NCI-H226 (cell line): ENCODE data around the gene BEX3.
"Not testable (repeated sequence)": the region's sequence is repeated elsewhere in the genome, so short reads cannot be mapped to it uniquely, and the experiment has no call there.

Source experiments
- DNase-seq: peaks from one replicate; pipeline ENCODE4 v3.0.0-alpha.2; 2015

BEX3 gene

GRCh38 chrX:103384672-103385071 lies 8.3 kb downstream of the BEX3 start:
- no peak for DNase-seq

DNA sequence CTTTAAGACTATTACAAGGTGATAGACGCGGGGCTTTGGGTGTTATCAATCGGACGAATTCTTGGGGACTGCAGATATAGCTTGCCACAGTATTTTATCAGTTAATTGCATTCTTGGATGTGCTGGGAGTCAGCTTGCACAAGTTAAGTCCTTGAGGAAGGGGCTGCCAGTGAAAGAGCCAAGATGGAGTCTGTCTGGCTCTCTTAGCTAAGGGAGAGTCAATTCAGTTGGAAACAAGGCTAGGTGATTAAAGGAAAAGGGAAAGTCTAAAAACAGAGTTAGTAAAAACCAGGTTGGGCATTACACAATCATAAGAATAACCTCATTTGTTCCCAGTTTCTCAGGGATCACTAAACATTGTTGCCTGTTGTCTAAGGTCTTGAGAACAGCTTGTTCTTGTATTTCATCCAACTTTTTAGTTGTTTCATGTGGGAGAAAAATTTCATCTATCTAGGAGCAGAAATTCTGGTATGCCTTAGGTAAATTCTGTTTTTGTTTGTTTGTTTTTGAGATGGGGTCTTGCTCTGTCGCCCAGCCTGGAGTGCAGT lies 9.0 kb downstream of the BEX3 start:
- not testable (repeated sequence) for DNase-seq

DNA sequence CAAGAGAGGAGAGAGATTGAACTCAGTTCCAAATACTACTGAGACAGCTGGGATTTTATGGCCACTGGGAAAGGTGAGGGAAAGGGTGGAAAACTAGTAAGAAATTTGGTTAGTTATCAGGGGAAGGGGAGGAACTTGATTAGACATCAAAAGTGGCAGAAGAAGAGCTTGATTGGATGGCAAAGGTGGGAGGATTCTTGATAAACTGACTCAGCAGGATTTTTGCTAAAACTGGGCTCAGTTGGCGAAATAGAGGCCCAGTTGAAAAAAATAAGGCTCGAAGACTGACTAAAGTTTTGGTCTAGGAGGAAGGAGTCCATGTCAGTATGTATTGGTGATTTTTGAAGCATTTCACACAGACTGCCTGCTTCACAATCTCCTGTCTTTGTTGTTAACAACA lies 10.0 kb downstream of the BEX3 start:
- no peak for DNase-seq

- DNase-seq = no peak
These were observed 17.1 kb downstream of the BEX3 start for GRCh38 chrX:103393487-103393886.

GRCh38 chrX:103396186-103396585 lies 19.8 kb downstream of the BEX3 start:
- peak; percentile 60 for DNase-seq

GRCh38 chrX:103396660-103397059 lies 20.3 kb downstream of the BEX3 start:
- DNase-seq = no peak

GRCh38 chrX:103397707-103398106 lies 21.4 kb downstream of the BEX3 start:
- no peak for DNase-seq

- peak; percentile 64 for DNase-seq
These were observed 22.1 kb downstream of the BEX3 start for GRCh38 chrX:103398421-103398864.

DNA sequence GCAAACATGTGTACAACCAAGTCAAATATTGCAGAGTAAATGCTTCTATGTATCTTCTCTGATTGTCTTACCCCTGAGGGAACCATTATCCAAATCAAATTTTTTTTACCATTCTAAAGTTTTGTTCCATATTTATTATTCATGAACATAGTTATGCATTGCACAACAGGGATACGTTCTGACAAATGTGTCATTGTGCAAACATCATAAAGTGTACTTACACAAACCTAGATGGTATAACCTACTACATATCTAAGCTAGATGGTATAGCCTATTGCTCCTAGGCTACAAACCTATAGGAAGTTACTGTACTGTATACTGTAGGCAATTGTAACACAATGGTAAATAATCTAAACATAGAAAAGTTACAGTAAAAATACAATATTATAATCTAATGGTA lies 23.4 kb downstream of the BEX3 start:
- no peak for DNase-seq

GRCh38 chrX:103400931-103401330 lies 24.6 kb downstream of the BEX3 start:
- no peak for DNase-seq

- peak; percentile 67 for DNase-seq
These were observed 28.1 kb downstream of the BEX3 start for GRCh38 chrX:103404231-103405008.

GRCh38 chrX:103405009-103405333 lies 28.6 kb downstream of the BEX3 start:
- no peak for DNase-seq

DNA sequence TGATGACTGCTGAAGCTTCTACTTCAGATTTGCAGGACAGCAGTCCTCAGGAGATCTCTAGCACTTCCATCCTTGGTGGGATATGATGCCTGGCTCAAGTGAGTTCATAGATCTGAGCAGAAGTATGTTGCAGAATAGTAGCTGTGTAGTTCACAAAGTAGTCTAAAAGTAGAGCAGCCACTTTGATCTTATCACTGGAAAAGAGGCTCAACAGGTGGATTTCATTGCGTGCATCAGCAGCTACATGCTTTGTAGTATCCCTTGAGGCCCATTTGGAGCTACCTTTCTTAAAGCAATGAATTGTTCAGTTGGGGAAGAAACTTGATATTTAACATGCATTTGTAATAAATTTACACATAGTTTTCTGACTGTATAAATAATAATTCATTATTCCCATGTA lies 29.9 kb downstream of the BEX3 start:
- DNase-seq = no peak

- no peak for DNase-seq
These were observed 31.4 kb downstream of the BEX3 start for GRCh38 chrX:103407776-103408175.

GRCh38 chrX:103411721-103412120 lies 35.4 kb downstream of the BEX3 start:
- DNase-seq = not testable (repeated sequence)

DNA sequence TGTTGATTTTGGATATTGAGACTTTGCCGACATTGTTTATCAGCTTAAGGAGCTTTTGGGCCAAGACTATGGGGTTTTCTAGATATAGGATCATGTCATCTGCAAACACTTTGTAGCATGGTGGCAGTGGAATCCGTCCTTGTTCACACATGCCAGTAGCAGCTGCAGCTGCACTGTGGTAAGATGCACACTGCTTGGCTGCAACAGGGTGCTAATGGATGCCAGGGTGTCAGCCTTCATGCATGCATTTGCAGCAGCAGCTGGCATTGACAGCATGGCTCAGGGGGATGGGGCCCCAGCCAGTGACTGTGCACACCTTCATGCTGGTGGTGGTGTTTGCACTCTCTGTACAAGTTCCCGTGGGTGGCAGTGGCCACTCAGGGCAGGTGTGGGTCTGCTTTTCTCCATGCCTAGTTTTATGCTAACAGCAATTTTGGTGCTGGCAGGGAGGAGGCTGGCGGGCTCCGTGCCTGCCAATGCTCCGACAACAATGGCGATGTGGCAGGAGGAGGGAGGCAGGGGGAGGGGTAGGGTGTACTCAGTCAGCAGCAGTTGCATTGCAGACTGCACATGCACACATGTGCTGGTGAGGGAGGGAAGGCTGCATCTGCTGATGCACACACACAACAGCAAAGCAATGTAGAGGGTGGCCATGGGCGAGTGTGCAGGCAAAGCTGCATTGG lies 37.5 kb downstream of the BEX3 start:
- DNase-seq = no peak

DNA sequence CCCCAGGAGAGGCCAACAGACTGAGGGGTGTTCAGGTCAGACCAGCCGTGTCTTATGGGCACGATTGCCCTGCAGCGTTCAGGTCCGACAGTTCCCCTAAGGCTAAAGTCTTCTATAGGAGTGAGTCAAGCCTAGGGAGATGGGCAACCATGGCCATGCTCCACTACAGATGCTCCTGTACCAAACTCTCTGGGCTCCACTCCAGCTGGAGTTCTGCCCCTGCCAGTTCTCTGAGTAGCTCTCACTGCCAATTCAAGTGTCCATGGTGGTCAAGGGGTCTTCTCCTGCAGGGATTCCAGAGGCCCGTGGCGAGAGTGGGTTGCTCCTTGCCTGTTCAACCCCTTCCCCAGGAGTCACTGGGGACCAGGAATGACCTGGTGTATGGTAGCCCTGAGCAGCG lies 38.2 kb downstream of the BEX3 start:
- no peak for DNase-seq

GRCh38 chrX:103415068-103415467 lies 38.7 kb downstream of the BEX3 start:
- DNase-seq = no peak

- DNase-seq = no peak
These were observed 39.2 kb downstream of the BEX3 start for GRCh38 chrX:103415528-103415927.

DNA sequence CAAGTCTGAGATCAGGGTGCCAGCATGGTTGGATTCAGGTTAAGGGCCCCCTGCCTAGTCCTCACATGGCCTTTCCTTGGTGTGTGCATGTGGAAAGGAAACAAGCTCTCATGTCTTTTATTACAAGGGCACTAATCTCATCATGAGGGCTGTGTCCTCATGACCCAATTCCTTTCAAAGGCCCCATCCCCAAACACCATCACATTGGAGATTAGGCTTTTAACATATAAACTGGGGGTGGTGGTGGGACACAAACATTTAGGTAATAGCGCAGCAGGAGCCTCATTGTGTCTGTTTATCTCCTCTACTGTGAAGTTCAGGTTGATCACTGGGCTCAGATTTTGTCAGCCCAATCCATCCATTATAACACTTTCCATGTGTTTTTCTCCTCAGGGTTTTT lies 41.0 kb downstream of the BEX3 start:
- DNase-seq = no peak

- DNase-seq = no peak
These were observed 41.6 kb downstream of the BEX3 start for GRCh38 chrX:103417933-103418332.

- DNase-seq = no peak
These were observed 42.5 kb downstream of the BEX3 start for GRCh38 chrX:103418811-103419340.

DNA sequence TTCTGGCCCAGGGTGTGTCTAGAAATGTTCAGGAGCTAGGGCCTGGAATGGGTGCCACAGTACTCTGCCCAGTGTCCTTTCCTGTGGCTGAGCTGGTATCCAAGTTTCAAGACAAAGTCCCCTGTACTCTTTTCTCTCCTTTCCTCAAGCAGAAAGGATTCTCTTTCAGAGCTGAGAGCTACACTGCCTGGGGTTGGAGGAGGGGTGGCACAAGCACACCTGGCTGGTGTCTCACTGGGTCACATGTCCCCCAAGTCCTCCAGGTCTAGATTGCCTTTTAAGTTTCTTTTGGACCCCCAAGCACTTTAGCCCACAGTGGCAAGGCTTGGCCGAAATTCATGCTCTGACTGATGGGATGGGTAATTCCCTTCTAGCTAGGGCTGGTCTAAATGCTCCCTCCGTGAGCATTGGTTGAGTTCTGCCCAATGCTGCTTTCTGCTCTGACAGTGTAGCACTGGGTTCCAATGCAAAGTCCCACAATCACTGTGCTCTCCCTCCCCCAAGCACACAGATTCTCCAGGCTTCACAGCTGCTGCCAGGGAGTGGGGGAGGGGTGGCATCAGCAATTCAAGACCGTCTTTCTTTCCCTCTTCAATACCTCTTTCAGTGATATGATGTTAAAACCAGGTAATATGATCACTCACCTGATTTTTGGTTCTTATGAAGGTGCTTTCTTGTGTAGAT lies 47.8 kb downstream of the BEX3 start:
- DNase-seq = no peak
